HG03196 (cell line): Measurements from ENCODE around the gene ZNF451.

Experiments
- ATAC-seq: cut with Tn5 transposase; IDR thresholded peaks from one replicate; pipeline ENCODE4 v1.9.1; 2021; ENCODE audit not compliant: unreplicated experiment

ZNF451 gene

GRCh38 chr6:57201718-57202117 lies 111.7 kb downstream of the ZNF451 start:
- no peak for ATAC-seq

DNA sequence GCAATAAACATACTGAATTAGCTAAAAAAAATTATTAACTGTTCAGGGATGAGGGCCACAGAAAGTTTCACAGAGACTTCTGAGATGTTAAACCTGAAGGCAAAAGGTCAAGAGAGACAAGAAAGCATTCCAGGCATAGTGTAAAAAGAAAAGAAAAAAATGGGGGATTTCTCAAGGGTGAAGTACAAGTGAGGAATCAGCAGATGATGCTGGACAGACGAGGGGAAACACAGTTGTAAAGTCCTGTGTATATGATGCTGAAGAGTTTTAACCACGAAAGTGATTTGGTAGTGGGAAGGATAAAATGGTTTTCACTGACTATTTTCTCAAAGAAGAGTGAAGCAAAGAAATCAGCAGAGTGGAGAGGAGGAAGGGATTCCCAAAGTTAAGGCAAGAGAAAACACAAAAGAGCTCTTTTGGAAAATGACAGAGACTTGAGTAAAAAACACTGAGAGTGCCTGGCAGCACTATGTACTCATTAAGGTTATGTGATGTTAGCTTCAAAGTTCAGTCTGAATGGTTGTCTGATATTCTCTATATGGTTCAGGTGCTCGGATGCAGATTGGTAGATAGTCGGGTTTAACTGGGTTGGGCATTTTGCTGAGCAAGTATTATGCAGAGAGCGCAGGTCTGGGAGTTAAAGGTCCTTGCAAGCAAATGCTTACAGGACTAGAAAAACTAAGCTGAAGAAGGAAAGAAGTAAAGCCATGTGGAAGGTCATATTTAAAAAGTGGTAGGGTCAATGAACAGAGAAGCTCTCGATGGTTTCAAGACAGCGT lies 115.8 kb downstream of the ZNF451 start:
- no peak for ATAC-seq

DNA sequence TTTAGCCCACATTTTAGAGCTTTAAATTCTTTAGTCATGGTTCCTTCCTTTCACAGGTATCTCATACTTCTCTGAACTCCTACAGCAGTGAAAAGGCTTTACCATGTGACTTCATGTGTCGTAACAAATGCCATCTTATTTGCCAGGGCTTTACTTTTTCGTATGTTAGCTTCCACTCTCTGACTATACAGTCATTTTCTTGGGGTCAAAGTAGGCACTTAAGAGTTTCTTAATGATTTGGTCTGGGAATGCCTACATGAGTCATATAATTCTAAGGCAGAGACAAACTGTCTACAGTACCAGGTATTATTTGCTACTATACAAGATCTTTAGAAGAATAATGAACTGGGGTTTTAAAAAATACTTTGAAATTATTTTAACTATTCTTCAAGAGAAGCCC lies 117.2 kb downstream of the ZNF451 start:
- ATAC-seq, result no peak

DNA sequence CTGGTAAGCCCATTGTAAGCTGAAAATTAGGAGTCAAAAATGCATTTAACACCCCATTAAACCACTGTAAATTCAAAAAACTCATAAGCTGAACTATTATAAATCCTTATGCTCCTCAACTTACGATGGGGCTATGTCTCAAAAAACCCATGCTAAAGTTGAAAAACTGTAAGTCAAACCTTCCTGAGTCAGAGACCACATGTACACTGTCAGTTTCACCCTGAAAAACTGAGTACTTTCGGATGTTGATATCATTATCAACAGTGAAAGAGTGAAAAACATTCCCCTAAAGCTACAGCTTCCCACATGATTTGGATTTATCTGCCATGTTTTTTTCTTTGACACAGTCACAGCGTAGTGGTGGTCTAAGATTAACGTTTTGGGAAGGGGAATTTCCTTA lies 117.9 kb downstream of the ZNF451 start:
- no peak for ATAC-seq

DNA sequence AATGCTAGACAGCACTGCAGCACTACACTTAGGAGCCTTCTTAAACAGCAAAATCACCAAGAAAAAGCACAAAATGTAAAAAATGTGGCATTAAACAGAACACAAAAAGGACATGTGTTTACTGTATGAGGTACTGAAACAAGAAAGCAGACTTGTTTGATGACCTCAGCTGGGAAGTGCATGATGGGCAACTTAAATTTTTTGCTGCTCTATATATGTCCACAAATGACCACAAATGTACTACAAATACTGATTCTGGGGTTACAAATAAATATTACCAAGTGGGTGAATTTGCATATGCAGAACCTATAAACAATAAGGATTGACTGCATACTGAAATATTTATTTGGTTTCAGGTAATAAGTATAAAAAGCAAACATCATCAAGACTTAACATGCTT lies 119.0 kb downstream of the ZNF451 start:
- ATAC-seq, result no peak

DNA sequence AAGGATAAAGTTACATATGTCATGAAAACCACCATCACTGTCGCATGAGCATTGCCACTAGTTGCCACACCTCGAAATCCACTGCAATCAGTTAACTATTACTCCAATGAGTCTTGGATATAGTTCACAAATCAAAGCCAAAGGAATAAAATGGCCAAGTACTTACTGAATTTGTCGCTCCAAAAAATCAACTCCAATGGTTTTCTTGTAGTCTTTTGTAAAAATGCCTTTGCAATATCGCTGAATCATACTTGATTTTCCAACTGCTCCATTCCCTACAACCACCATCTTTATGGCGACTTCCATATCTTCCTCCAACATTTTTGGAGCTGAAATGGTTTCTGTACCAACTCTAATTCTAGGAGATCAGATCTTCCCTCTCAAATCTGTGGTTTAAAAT lies 120.1 kb downstream of the ZNF451 start:
- no peak for ATAC-seq

- ATAC-seq, result no peak
These were observed 125.3 kb downstream of the ZNF451 start for GRCh38 chr6:57215260-57215659.

DNA sequence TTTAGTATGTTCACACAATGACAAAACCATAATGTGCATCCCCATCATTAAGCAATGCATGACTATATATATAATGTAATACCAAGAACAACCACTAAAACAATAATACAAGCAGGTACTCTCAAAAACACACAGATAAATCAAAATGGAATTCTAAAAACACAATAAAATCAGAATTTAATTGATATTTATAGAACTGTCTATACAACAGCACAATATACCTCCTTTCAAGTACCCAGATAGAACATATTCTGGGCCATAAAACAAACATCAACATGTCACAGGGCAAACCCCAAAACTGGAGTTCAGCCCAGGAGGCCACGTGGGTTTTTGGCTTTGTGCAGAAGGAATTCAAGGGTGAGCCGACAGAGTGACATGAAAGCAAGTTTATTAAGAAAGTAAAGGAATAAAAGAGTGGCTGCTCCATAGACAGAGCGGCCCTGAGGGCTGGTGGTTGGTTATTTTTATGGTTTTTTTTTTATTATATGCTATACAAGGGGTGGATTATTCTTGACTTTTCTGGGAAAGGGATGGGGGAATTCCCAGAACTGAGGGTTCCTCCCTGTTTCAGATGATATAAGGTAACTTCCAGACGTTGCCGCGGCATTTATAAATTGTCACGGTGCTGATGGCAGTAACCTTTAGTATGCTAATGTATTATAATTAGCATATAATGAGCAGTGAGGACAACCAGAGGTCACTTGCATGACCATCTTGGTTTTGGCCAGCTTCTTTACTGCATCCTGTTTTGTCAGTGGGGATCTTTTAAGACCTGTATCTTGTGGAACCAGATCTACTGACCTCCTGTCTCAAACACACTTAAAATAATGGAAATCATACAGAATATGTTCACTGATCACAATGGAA lies 126.5 kb downstream of the ZNF451 start:
- no peak for ATAC-seq

DNA sequence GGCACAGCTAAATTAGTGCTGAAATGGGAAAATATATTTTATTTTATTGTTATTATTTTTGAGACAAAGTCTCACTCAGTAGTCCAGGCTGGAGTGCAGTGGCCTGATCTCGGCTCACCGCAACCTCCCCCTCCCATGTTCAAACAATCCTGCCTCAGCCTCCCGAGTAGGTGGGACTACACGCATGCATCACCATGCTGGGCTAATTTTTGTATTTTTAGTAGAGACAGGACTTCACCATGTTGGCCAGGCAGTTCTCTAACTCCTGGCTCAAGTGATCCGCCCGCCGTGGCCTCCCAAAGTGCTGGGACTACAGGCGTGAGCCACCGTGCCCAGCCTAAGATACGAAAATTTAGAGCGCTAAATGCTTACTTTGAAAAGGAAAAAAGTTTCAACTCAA lies 127.3 kb downstream of the ZNF451 start:
- no peak for ATAC-seq
